Heart right ventricle (tissue), 16 donors: Measurements from ENCODE around the gene UBE2D2. TPM values are rescaled to one million over a fixed set of nuclear protein-coding genes. Genes with fewer than 3 reads are reported as not detected.
A peak's percentile ranks its signal among the peaks of the same experiment; 100 is the strongest.

ENCODE experiments used
- ATAC-seq, 8 donors: fragments of 200-7000 bp; cut with Tn5 transposase; one replicate each; pipeline ENCODE4 v1.9.1; 2020; ENCODE audit warnings: mild to moderate bottlenecking in 8 of 8, moderate library complexity in 8 of 8, moderate number of reproducible peaks in 1 of 8
- DNase-seq, 2 donors: peaks; one replicate each; pipeline ENCODE4 v3.0.0-alpha.2; 2020
- H3K27ac ChIP-seq, 10 donors: fragments of 200-600 bp; sonication (generic) in 2 of 10; one replicate each; pipeline versions ENCODE4 v1.5.0 to v1.8.0; 2020 to 2022; ENCODE audit warnings: mild to moderate bottlenecking in 3 of 10
- H3K27me3 ChIP-seq, 7 donors: fragments of 200-600 bp; one replicate each; pipeline ENCODE4 v1.8.0; 2021 to 2022; ENCODE audit warnings: mild to moderate bottlenecking in 2 of 7
- H3K36me3 ChIP-seq, 9 donors: fragments of 200-600 bp; sonication (generic) in 1 of 9; one replicate each; pipeline versions ENCODE4 v1.5.0 to v1.8.0; 2020 to 2022; ENCODE audit warnings: mild to moderate bottlenecking in 2 of 9
- H3K4me1 ChIP-seq, 9 donors: fragments of 200-600 bp; sonication (generic) in 1 of 9; one replicate each; pipeline versions ENCODE4 v1.5.0 to v1.8.0; 2020 to 2022; ENCODE audit warnings: mild to moderate bottlenecking in 4 of 9
- H3K4me3 ChIP-seq, 10 donors: fragments of 200-600 bp; sonication (generic) in 2 of 10; one replicate each; pipeline versions ENCODE4 v1.5.0 to v1.8.0; 2020 to 2022; ENCODE audit warnings: mild to moderate bottlenecking in 7 of 10, moderate library complexity in 2 of 10
- H3K9me3 ChIP-seq, 11 donors: fragments of 200-600 bp in 10 of 11; sonication (generic) in 2 of 11; one replicate each; pipeline versions ENCODE4 v1.5.0 to v1.8.0; 2013 to 2022; ENCODE audit warnings: mild to moderate bottlenecking in 2 of 11, control low read depth in 1 of 11, moderate library complexity in 1 of 11
- WGBS, 2 donors: extraction: QIAGEN DNeasy Blood & Tissue Kit; methylation state at CpG; one replicate each; pipeline ENCODE4 v1.1.7; 2013; ENCODE audit warnings: inconsistent platforms in 1 of 2; 5-methylcytosine and 5-hydroxymethylcytosine counted together
- intact Hi-C, 10 donors: fragments of 100-400 bp; cut with DNase I; formaldehyde crosslinking; loops; one replicate each; pipeline versions ENCODE4 v1.11.1 to v1.14.2; 2022
- polyA plus RNA-seq, 2 donors: library from polyadenylated mRNA; stranded (reverse); fragments of 200-250 nt; gene quantifications; one replicate each; pipeline ENCODE4 v1.2.3, GENCODE V29; 2013
- total RNA-seq, 10 donors: library from RNA; stranded (reverse); fragmentation: NEBNext Ultra II Directional in 3 of 10; extraction: Animal tissue kit (Norgen Biotek cat#: 25700) in 3 of 10; gene quantifications; one replicate each; pipeline versions ENCODE4 v1.2.1 to v1.2.4, GENCODE V29; 2021 to 2023
- TF ChIP-seq, protein P1 (sequence below), 9 donors: fragments of 200-600 bp; sonication (generic) in 2 of 9; IDR thresholded peaks; one replicate each; pipeline versions ENCODE4 v1.5.0 to v1.8.0; 2021 to 2022; ENCODE audit warnings: antibody characterized with exemption in 9 of 9, mild to moderate bottlenecking in 5 of 9, moderate library complexity in 1 of 9
- donor health status: Arrhythmogenic right ventricular cardiomyopathy.
- donor health status: ischemic (EF 13 %, LVEDD 7.1; RV severe dilation, severe dysfunction).
- donor health status: healthy with polysubstance abuse.
- donor health status: DM: no; HTN: yes; CAD: no.
- donor health status: DM: no; HTN: no; CAD: no.
- donor health status: ischemic (EF 25% LVEDD 6.9; RV normal size, moderate dysfunction).
- donor health status: ischemic (EF 25% LVEDD 5.7; RV mildly dilated, moderate dysfunction).
- donor health status: healthy.
- donor health status: DM: yes; HTN: yes; CAD: no.
- donor health status: Ischemic cardiomyopathy.
- donor health status: ischemic (EF 35%, LVEDD 5.7; RV mildly dilated, moderate dysfunction).
- donor health status: nonischemic (EF 11% LVEDD 7.7; RV severe dilation, severe dysfunction).
- donor health status: DM: yes; HTN: yes; CAD: no.
- donor health status: PGD.
- donor health status: ischemic (EF 29% LVEDD 5.4; RV normal size, mild dysfunction).
- donor health status: nonischemic (EF 23%, LVEDD 6.1; RV moderate dilation, normal function).

UBE2D2 gene
- total and polyA plus RNA-seq, 12 donors: 59.3 to 162 (median 139) TPM

DNA sequence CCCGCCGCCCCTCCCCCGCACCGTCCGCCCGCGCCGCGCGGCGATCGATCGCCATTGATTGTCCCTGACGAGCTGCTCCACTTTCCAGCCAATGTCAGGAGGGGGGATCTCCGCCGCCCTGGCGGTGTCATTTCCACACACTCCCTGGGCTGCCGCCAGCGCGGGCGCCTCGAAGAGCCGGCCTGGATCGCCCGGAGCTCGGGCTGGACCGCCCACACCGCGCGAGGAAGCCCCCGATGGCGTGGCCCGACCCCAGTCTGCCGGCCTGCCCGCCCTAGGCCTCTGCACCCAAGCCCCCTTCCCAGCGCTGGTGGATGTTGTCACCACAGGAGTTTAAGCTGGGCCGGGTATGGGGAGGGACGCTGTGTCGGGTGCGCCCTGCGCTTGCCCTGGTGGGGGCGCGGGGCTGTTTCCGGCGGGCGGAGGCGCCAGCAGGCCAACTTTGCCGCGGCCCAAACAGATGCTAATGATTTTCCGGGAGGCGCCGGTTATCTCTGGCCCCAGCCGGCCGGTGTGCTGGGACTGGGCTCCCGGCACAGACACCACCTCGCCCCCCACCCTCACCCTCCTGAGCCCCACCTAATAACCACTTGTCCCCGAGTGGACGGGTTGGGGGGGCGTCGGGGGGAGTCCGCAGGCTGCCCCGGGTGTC is 76.4 kb downstream of the UBE2D2 start:
- Histone ChIP-seq H3K4me3 (peak overlapping the region; percentile 33 to 65 (median 55)), H3K9me3 (no peaks in the 10 kb centered on the region), H3K27me3 (no peaks in the 10 kb centered on the region), H3K4me1 (peaks cover 19 to 62% (median 45%) of the 10 kb centered on the region in 9 donors), H3K27ac (peak overlapping the region; percentile 82 to 97 (median 92)), H3K36me3 (peaks cover 0 to 4% (median 0%) of the 10 kb centered on the region in 9 donors)
- ATAC-seq (peak; percentile 72 to 85 (median 78)), DNase-seq (peak; percentile 88 to 90)
- intact Hi-C loops: loop anchor here in 9 of 10 donors (1.0 to 10.0 kb wide), 9 partner anchors 11 to 227 kb away; partner anchors contain the start of gene CXXC5 (in 2 of the 9)
- WGBS, 2 donors: 1% methylated on average over 60 to 62 of the region's 62 CpGs
- TF ChIP-seq, protein P1, sequence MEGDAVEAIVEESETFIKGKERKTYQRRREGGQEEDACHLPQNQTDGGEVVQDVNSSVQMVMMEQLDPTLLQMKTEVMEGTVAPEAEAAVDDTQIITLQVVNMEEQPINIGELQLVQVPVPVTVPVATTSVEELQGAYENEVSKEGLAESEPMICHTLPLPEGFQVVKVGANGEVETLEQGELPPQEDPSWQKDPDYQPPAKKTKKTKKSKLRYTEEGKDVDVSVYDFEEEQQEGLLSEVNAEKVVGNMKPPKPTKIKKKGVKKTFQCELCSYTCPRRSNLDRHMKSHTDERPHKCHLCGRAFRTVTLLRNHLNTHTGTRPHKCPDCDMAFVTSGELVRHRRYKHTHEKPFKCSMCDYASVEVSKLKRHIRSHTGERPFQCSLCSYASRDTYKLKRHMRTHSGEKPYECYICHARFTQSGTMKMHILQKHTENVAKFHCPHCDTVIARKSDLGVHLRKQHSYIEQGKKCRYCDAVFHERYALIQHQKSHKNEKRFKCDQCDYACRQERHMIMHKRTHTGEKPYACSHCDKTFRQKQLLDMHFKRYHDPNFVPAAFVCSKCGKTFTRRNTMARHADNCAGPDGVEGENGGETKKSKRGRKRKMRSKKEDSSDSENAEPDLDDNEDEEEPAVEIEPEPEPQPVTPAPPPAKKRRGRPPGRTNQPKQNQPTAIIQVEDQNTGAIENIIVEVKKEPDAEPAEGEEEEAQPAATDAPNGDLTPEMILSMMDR (IDR thresholded peaks at IDR 0.05): peak in 5 of 9 donors; percentile 26 to 49 (median 36)

DNA sequence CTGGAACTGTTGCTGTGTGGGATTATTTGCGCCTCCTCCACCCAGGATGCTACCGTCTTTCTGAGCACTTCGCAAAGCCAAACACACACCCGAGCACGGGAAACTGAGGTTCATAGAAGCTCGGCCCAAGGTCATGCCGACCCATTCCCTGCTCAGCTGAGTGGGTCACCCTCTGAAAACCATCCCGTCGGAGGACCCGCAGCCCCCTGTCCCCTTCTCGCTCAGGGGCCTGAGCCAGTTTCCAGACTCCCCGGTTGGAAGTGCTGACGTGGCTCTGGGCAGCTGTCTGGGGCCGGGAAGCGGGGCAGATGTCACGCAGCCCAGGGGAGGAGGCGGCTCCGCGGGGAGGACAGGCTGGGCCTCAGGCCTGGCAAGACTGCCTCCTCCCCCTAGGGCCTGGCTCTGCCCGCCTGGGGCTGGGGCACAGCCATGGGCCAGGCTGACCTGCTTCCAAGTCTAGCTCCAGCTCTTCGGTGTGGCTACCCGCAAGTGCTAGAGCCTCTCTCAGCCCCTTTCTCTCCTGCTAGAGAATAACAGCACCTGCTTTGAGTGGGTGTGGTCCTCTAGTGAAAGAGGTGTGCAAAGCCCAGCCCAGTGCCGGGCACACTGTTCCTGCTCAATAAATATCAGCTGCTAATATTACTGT is 77.1 kb downstream of the UBE2D2 start:
- WGBS, 2 donors: 6 to 9% methylated on average over 23 of the region's 23 CpGs
- ATAC-seq (peak; percentile 70 to 89 (median 79)), DNase-seq (peak; percentile 86)
- intact Hi-C loops: loop anchor here in 7 of 10 donors (1.0 to 10.0 kb wide), 6 partner anchors 10 to 227 kb away; partner anchors contain the start of gene CXXC5 (in 1 of the 7)
- Histone ChIP-seq H3K27ac (peak overlapping the region; percentile 82 to 97 (median 92)), H3K27me3 (no peaks in the 10 kb centered on the region), H3K4me3 (peak overlapping the region; percentile 33 to 65 (median 55)), H3K4me1 (peaks cover 19 to 61% (median 45%) of the 10 kb centered on the region in 9 donors), H3K36me3 (no peaks in the 10 kb centered on the region), H3K9me3 (no peaks in the 10 kb centered on the region)
- TF ChIP-seq, protein P1 (IDR thresholded peaks at IDR 0.05): no peak

DNA sequence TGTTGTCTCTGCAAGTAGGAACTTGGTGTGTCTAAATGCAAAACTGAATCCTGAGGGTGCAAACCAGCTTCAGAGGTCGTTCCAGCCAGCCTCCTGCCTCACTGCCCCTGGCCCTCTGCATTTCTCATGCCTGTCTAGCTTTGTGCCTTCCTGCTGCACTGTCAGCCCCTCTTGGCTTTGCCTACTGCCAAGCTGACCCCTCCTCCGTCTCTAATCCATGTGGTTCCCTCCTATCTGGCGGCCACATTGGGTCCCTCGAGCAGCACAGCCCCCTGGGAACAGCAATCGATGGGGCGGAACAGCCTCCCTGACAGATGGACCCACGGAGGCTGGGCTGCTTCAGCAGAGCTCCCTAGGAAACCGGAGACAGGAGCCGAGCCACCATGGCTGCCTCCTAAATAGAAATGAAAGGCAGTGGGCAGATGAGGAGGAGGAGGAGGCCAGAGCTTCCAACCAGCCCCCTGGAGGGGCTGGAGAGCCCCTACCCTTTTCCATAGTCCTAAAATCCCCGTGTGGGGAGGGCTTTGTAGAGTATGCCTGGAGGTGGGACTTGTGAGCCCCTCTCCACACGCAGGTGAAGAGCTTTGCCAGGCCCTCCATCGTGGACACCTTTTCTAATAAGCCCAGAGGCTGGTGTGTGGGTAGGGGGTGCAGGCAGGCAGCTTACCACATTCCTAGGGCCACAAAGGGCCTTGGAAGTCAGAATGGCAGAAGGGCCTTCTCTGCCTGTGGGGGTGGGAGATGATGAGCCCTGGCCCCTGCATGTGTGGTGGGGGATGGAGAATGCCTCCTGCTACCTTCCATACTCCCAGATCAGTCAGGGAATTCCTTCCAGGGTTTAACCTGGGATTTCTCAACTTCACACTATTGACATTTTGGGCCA is 77.8 kb downstream of the UBE2D2 start:
- TF ChIP-seq, protein P1 (IDR thresholded peaks at IDR 0.05): no peak
- Histone ChIP-seq H3K36me3 (no peaks in the 10 kb centered on the region), H3K9me3 (no peaks in the 10 kb centered on the region), H3K4me3 (peak overlapping the region in 4 of 10 donors; percentile 33 to 65 (median 54)), H3K27me3 (no peaks in the 10 kb centered on the region), H3K27ac (peak overlapping the region; percentile 82 to 97 (median 92)), H3K4me1 (peaks cover 19 to 60% (median 45%) of the 10 kb centered on the region in 9 donors)
- 69 to 73% methylated on average over 12 of the region's 12 CpGs for WGBS, 2 donors
- no peak for DNase-seq
- no peak for ATAC-seq
- intact Hi-C loops: loop anchor here in 7 of 10 donors (1.0 to 10.0 kb wide), 6 partner anchors 9 to 226 kb away; partner anchors contain the start of gene CXXC5 (in 1 of the 7)
